Esophagus squamous epithelium (tissue), 5 donors: ENCODE measurements around the gene UGT3A2. TPM values are rescaled to one million over a fixed set of nuclear protein-coding genes. Genes with fewer than 3 reads are reported as not detected.

Experiments used
- DNase-seq: peaks from one replicate; lab custom pipeline; 2025; lab: John Stamatoyannopoulos, UW
- H3K27ac ChIP-seq, 4 donors: fragments of 200-600 bp; sonication (generic); one replicate each; pipeline ENCODE4 v1.5.1; 2016 to 2019; ENCODE audit warnings: mild to moderate bottlenecking in 1 of 4
- H3K27me3 ChIP-seq, 4 donors: fragments of 200-600 bp; sonication (generic); 1 replicate in 3 of 4; 2 replicates in 1 of 4; pipeline versions ENCODE4 v1.5.1 to v1.6.0; 2017 to 2021; ENCODE audit warnings: antibody characterized with exemption in 1 of 4
- H3K36me3 ChIP-seq, 3 donors: fragments of 200-600 bp; sonication (generic); one replicate each; pipeline ENCODE4 v1.5.1; 2016 to 2019
- H3K4me1 ChIP-seq, 3 donors: fragments of 200-600 bp; sonication (generic); one replicate each; pipeline ENCODE4 v1.5.1; 2017 to 2019
- H3K4me3 ChIP-seq, 4 donors: fragments of 200-600 bp; sonication (generic); 1 replicate in 3 of 4; 2 replicates in 1 of 4; pipeline ENCODE4 v1.5.1; 2016 to 2019; ENCODE audit warnings: mild to moderate bottlenecking in 2 of 4, moderate library complexity in 1 of 4
- H3K9me3 ChIP-seq, 3 donors: fragments of 200-600 bp; sonication (generic); one replicate each; pipeline ENCODE4 v1.5.1; 2016 to 2019
- CTCF ChIP-seq, 6 experiments: fragments of 450-650 bp in 4 of 6; fragments of 200-600 bp in 2 of 6; sonication (generic) in 2 of 6; IDR thresholded peaks; one replicate each; pipeline ENCODE4 v1.5.1; 2016 to 2019; ENCODE audit warnings: antibody characterized with exemption in 6 of 6, mild to moderate bottlenecking in 4 of 6, moderate library complexity in 4 of 6
- POLR2A ChIP-seq, 4 donors: fragments of 450-650 bp; IDR thresholded peaks; one replicate each; pipeline ENCODE4 v1.6.1; 2017; ENCODE audit warnings: antibody characterized with exemption in 4 of 4, mild to moderate bottlenecking in 4 of 4, moderate library complexity in 3 of 4
- WGBS, 2 donors: methylation state at CpG; one replicate each; pipeline ENCODE4 v1.1.5; 2018; 5-methylcytosine and 5-hydroxymethylcytosine counted together
- intact Hi-C: fragments of 100-400 bp; cut with DNase I; formaldehyde crosslinking; loops from one replicate; pipeline ENCODE4 v1.15.0; 2022
- total RNA-seq, 4 donors: library from RNA; depleted of rRNA; stranded (reverse); fragments of >200 nt; gene quantifications; one replicate each; pipeline ENCODE4 v1.1.0, GENCODE V29; 2016
- donor health status: DM: yes; HTN: yes; CAD: no.

Gene UGT3A2
- total RNA-seq, 4 donors from 2014 or later: not detected

- H3K4me3 ChIP-seq: no peak overlapping the region
- H3K4me1 ChIP-seq: no peaks in the 10 kb centered on the region
- 59 to 91% methylated on average over 1 of the region's 1 CpG for WGBS, 2 donors
Observed at GRCh38 chr5:35999547-35999946, 67.1 kb downstream of the UGT3A2 start.

GRCh38 chr5:35996076-35996475 is 70.6 kb downstream of the UGT3A2 start:
- intact Hi-C loops: no loop called here
- TF ChIP-seq POLR2A (IDR thresholded peaks at IDR 0.05): no peak
- no peak for TF ChIP-seq CTCF (IDR thresholded peaks at IDR 0.05)
- H3K4me1 ChIP-seq: no peaks in the 10 kb centered on the region
- peaks cover 0 to 5% (median 0%) of the 10 kb centered on the region in 4 donors for H3K27me3 ChIP-seq
- H3K27ac ChIP-seq: no peak overlapping the region
- no peaks in the 10 kb centered on the region for H3K9me3 ChIP-seq
- no peaks in the 10 kb centered on the region for H3K36me3 ChIP-seq
- H3K4me3 ChIP-seq: no peak overlapping the region
- WGBS, 2 donors: 76 to 88% methylated on average over 4 of the region's 4 CpGs
- DNase-seq: no peak

More at GRCh38 chr5:35999547-35999946, 67.1 kb downstream of the UGT3A2 start:
- TF ChIP-seq POLR2A (IDR thresholded peaks at IDR 0.05): no peak
- TF ChIP-seq CTCF (IDR thresholded peaks at IDR 0.05): no peak
- no peak overlapping the region for H3K27ac ChIP-seq
- H3K27me3 ChIP-seq: peaks cover 0 to under 1% (median 0%) of the 10 kb centered on the region in 4 donors
- DNase-seq: no peak
- no peaks in the 10 kb centered on the region for H3K9me3 ChIP-seq
- no peaks in the 10 kb centered on the region for H3K36me3 ChIP-seq
- intact Hi-C loops: no loop called here

- Histone ChIP-seq H3K36me3 (no peaks in the 10 kb centered on the region), H3K9me3 (no peaks in the 10 kb centered on the region), H3K4me1 (no peaks in the 10 kb centered on the region), H3K27ac (no peak within 1 kb of the TSS), H3K4me3 (no peak within 1 kb of the TSS), H3K27me3 (peaks cover 0 to 21% (median 0%) of the 10 kb centered on the region in 4 donors)
- WGBS, 2 donors: 11 to 17% methylated on average over 5 to 6 of the region's 25 CpGs
- TF ChIP-seq CTCF (IDR thresholded peaks at IDR 0.05): no peak
- no peak for DNase-seq
- intact Hi-C loops: no loop called here
Observed at GRCh38 chr5:35990941-35991611, 75.6 kb downstream of the UGT3A2 start, which contains the start of gene UGT3A1. UGT3A1 (minus strand) TSS chr5:35991390; CDS start chr5:35991240, 150 bp downstream.

- Histone ChIP-seq H3K4me1 (no peaks in the 10 kb centered on the region), H3K9me3 (no peaks in the 10 kb centered on the region), H3K36me3 (no peaks in the 10 kb centered on the region), H3K27ac (no peak overlapping the region), H3K4me3 (no peak overlapping the region), H3K27me3 (peaks cover 0 to 21% (median 0%) of the 10 kb centered on the region in 4 donors)
- no peak for DNase-seq
- TF ChIP-seq POLR2A (IDR thresholded peaks at IDR 0.05) (no peak), CTCF (IDR thresholded peaks at IDR 0.05) (no peak)
- intact Hi-C loops: no loop called here
- WGBS, 2 donors: 61% methylated on average over 3 to 6 of the region's 12 CpGs
Observed at GRCh38 chr5:35990520-35990919, 76.2 kb downstream of the UGT3A2 start.

GRCh38 chr5:35988529-35988928 is 78.2 kb downstream of the UGT3A2 start:
- H3K27me3 ChIP-seq: peaks cover 0 to 21% (median 0%) of the 10 kb centered on the region in 4 donors
- no peak overlapping the region for H3K4me3 ChIP-seq
- DNase-seq: no peak
- H3K27ac ChIP-seq: no peak overlapping the region
- H3K36me3 ChIP-seq: no peaks in the 10 kb centered on the region
- WGBS, 2 donors: 53 to 57% methylated on average over 4 of the region's 4 CpGs
- no peaks in the 10 kb centered on the region for H3K4me1 ChIP-seq
- intact Hi-C loops: no loop called here
- TF ChIP-seq POLR2A (IDR thresholded peaks at IDR 0.05): no peak
- TF ChIP-seq CTCF (IDR thresholded peaks at IDR 0.05): no peak
- H3K9me3 ChIP-seq: no peaks in the 10 kb centered on the region
